HL-60 (cell line): ENCODE data around the gene FAM227B.

Experiments
- DNase-seq, 2 experiments: peaks; one replicate each; pipeline ENCODE4 v3.0.0-alpha.2; 2010 to 2020; ENCODE audit warnings: low read depth in 1 of 2, low spot score in 1 of 2
- H3K27ac ChIP-seq: fragments of 250-450 bp; sonication (Bioruptor Pico); replicated peaks from 2 replicates; pipeline ENCODE4 v1.5.1; 2020; ENCODE audit warnings: mild to moderate bottlenecking, moderate library complexity
- H3K27me3 ChIP-seq: fragments of 250-450 bp; sonication (Bioruptor Pico); 2 replicates; pipeline ENCODE4 v1.5.1; 2021; ENCODE audit warnings: mild to moderate bottlenecking, moderate library complexity; ENCODE audit not compliant: insufficient read depth, poor library complexity, severe bottlenecking
- H3K4me3 ChIP-seq: replicated peaks from 2 replicates; pipeline ENCODE4 v1.5.1; 2011; ENCODE audit warnings: mild to moderate bottlenecking, control low read depth, low read length; ENCODE audit not compliant: insufficient read depth
- CTCF ChIP-seq: IDR thresholded peaks from one replicate; pipeline ENCODE4 v1.5.1; 2011; ENCODE audit warnings: low read length, control low read depth, inconsistent platforms; ENCODE audit not compliant: insufficient read depth
- GABPA ChIP-seq: IDR thresholded peaks from 2 replicates; pipeline ENCODE4 v1.6.1; 2012; ENCODE audit warnings: low read depth
- POLR2AphosphoS5 ChIP-seq: IDR thresholded peaks from 2 replicates; pipeline ENCODE4 v1.6.1; 2012; ENCODE audit warnings: low read depth
- REST ChIP-seq: IDR thresholded peaks from 2 replicates; pipeline ENCODE4 v1.6.1; 2012; ENCODE audit warnings: low read depth; ENCODE audit not compliant: insufficient replicate concordance
- SPI1 ChIP-seq: IDR thresholded peaks from 2 replicates; pipeline ENCODE4 v1.6.1; 2012; ENCODE audit warnings: low read depth, mild to moderate bottlenecking, borderline replicate concordance

The FAM227B gene

GRCh38 chr15:49331951-49332350 lies 288.7 kb downstream of the FAM227B start:
- no peak for DNase-seq
- Histone ChIP-seq H3K27me3 (no peaks in the 10 kb centered on the region), H3K4me3 (no peak overlapping the region), H3K27ac (no peak overlapping the region)
- no peak for TF ChIP-seq SPI1
- no peak for TF ChIP-seq GABPA
- no peak for TF ChIP-seq REST
- TF ChIP-seq CTCF: no peak
- no peak for TF ChIP-seq POLR2AphosphoS5

GRCh38 chr15:49331442-49331841 lies 289.2 kb downstream of the FAM227B start:
- Histone ChIP-seq H3K27ac (no peak overlapping the region), H3K4me3 (no peak overlapping the region), H3K27me3 (no peaks in the 10 kb centered on the region)
- DNase-seq: no peak
- no peak for TF ChIP-seq SPI1
- TF ChIP-seq GABPA: no peak
- TF ChIP-seq CTCF: no peak
- TF ChIP-seq REST: no peak
- TF ChIP-seq POLR2AphosphoS5: no peak

- Histone ChIP-seq H3K4me3 (no peak overlapping the region), H3K27ac (no peak overlapping the region), H3K27me3 (no peaks in the 10 kb centered on the region)
- no peak for DNase-seq
- TF ChIP-seq SPI1: no peak
- TF ChIP-seq POLR2AphosphoS5: no peak
- TF ChIP-seq GABPA: no peak
- TF ChIP-seq CTCF: no peak
- no peak for TF ChIP-seq REST
Observed at GRCh38 chr15:49330166-49330565, 290.5 kb downstream of the FAM227B start.
